ENCODE results near the gene HOXA6.
A peak's percentile ranks its signal among the peaks of the same experiment; 100 is the strongest.

HOXA6 gene

GRCh38 chr7:27137640-27138315 lies 9.8 kb downstream of the HOXA6 start:
- no peak for DNase-seq (ENCODE audit: low read depth)

- DNase-seq (ENCODE audit: low read depth), result no peak
Observed at GRCh38 chr7:27134392-27134791, 13.2 kb downstream of the HOXA6 start.

- DNase-seq (ENCODE audit: low read depth), result no peak
Observed at GRCh38 chr7:27133409-27134231, 14.0 kb downstream of the HOXA6 start.

- DNase-seq (ENCODE audit: low read depth), result no peak
Observed at GRCh38 chr7:27132978-27133377, 14.6 kb downstream of the HOXA6 start.

- no peak for DNase-seq (ENCODE audit: low read depth)
Observed at GRCh38 chr7:27132214-27132613, 15.4 kb downstream of the HOXA6 start.

- no peak for DNase-seq (ENCODE audit: low read depth)
Observed at GRCh38 chr7:27131390-27131819, 16.2 kb downstream of the HOXA6 start.

GRCh38 chr7:27130540-27131389 lies 16.8 kb downstream of the HOXA6 start, which contains the start of gene HOXA4:
HOXA4 (minus strand) TSS chr7:27130757; CDS start chr7:27130733, 24 bp downstream.
- peak; percentile 37 for DNase-seq (ENCODE audit: low read depth)

GRCh38 chr7:27129729-27130539 lies 17.6 kb downstream of the HOXA6 start:
- DNase-seq (ENCODE audit: low read depth), result no peak

- DNase-seq (ENCODE audit: low read depth), result no peak
Observed at GRCh38 chr7:27128776-27129728, 18.5 kb downstream of the HOXA6 start.

- no peak for DNase-seq (ENCODE audit: low read depth)
Observed at GRCh38 chr7:27128034-27128433, 19.5 kb downstream of the HOXA6 start.

- no peak for DNase-seq (ENCODE audit: low read depth)
Observed at GRCh38 chr7:27126596-27127327, 20.8 kb downstream of the HOXA6 start.

GRCh38 chr7:27125986-27126394 lies 21.6 kb downstream of the HOXA6 start:
- no peak for DNase-seq (ENCODE audit: low read depth)

GRCh38 chr7:27124902-27125689 lies 22.5 kb downstream of the HOXA6 start:
- DNase-seq (ENCODE audit: low read depth), result no peak

- DNase-seq (ENCODE audit: low read depth), result no peak
Observed at GRCh38 chr7:27124096-27124901, 23.3 kb downstream of the HOXA6 start.

- no peak for DNase-seq (ENCODE audit: low read depth)
Observed at GRCh38 chr7:27123477-27124053, 24.0 kb downstream of the HOXA6 start.

GRCh38 chr7:27123007-27123476 lies 24.5 kb downstream of the HOXA6 start:
- DNase-seq (ENCODE audit: low read depth), result no peak
